Measurements from ENCODE around the gene SYNM. TPM values are rescaled to one million over a fixed set of nuclear protein-coding genes. Genes with fewer than 3 reads are reported as not detected.

The SYNM gene
- total RNA-seq, 1 experiment from 2014 or later, result 9.9 TPM

- DNase-seq (no peak), ATAC-seq (no peak)
- H3K27ac ChIP-seq (ENCODE audit: low read length), result no peak overlapping the region
- H3K79me2 ChIP-seq (ENCODE audit: low read length), result no peaks in the 10 kb centered on the region
- no peak overlapping the region for H3K4me2 ChIP-seq (ENCODE audit: low read length)
- intact Hi-C loops (cut with micrococcal nuclease), result no loop called here
- BruUV-seq (replicated peaks), result no TSS peak
- no peak overlapping the region for H3K4me3 ChIP-seq (ENCODE audit: low read length)
- H3K9me3 ChIP-seq (ENCODE audit: low read length), result no peaks in the 10 kb centered on the region
- no peaks in the 10 kb centered on the region for H3K4me1 ChIP-seq (ENCODE audit: insufficient read depth, low read length)
- no peaks in the 10 kb centered on the region for H3K27me3 ChIP-seq (ENCODE audit: low read length)
- no peaks in the 10 kb centered on the region for H3F3A ChIP-seq (ENCODE audit: low read length, unreplicated experiment)
- TF ChIP-seq CTCF (conservative IDR thresholded peaks at IDR 0.05; ENCODE audit: low read depth, low read length), result no peak
- no peak for TF ChIP-seq EZH2phosphoT487 (IDR thresholded peaks at IDR 0.05; ENCODE audit: borderline replicate concordance, low read length)
- no peak for TF ChIP-seq EZH2 (IDR thresholded peaks at IDR 0.05; ENCODE audit: low read length, unreplicated experiment)
- CTCF ChIA-PET, result no interaction called here
- H4K20me1 ChIP-seq (ENCODE audit: low read length), result no peaks in the 10 kb centered on the region
- no peak overlapping the region for H2AFZ ChIP-seq (ENCODE audit: low read length)
- H3K36me3 ChIP-seq (ENCODE audit: low read depth, low read length), result peaks cover 5% of the 10 kb centered on the region; the same call in 1 of the 2 replicates
- H3K9me2 ChIP-seq (replicated peaks; ENCODE audit: low read length), result no peaks in the 10 kb centered on the region
- POLR2A ChIA-PET (ENCODE audit: unreplicated experiment), result no interaction called here
- no peak overlapping the region for H3K9ac ChIP-seq (ENCODE audit: low read length)
Measured at GRCh38 chr15:99164119-99164518, 59.2 kb downstream of the SYNM start.

GRCh38 chr15:99165020-99165790 is 60.3 kb downstream of the SYNM start:
- H3K79me2 ChIP-seq (ENCODE audit: low read length), result no peaks in the 10 kb centered on the region
- H3F3A ChIP-seq (ENCODE audit: low read length, unreplicated experiment), result no peaks in the 10 kb centered on the region
- ChIA-PET CTCF (no interaction called here), POLR2A (ENCODE audit: unreplicated experiment) (no interaction called here)
- H4K20me1 ChIP-seq (ENCODE audit: low read length), result no peaks in the 10 kb centered on the region
- no peaks in the 10 kb centered on the region for H3K9me3 ChIP-seq (ENCODE audit: low read length)
- peaks cover 5% of the 10 kb centered on the region; the same call in 1 of the 2 replicates for H3K36me3 ChIP-seq (ENCODE audit: low read depth, low read length)
- no peak overlapping the region for H3K4me3 ChIP-seq (ENCODE audit: low read length)
- H3K27me3 ChIP-seq (ENCODE audit: low read length), result no peaks in the 10 kb centered on the region
- no TSS peak for BruUV-seq (replicated peaks)
- intact Hi-C loops (cut with micrococcal nuclease), result no loop called here
- no peak for ATAC-seq
- no peaks in the 10 kb centered on the region for H3K9me2 ChIP-seq (replicated peaks; ENCODE audit: low read length)
- H3K4me2 ChIP-seq (ENCODE audit: low read length), result no peak overlapping the region
- TF ChIP-seq EZH2phosphoT487 (IDR thresholded peaks at IDR 0.05; ENCODE audit: borderline replicate concordance, low read length), result no peak
- no peak for TF ChIP-seq CTCF (conservative IDR thresholded peaks at IDR 0.05; ENCODE audit: low read depth, low read length)
- TF ChIP-seq EZH2 (IDR thresholded peaks at IDR 0.05; ENCODE audit: low read length, unreplicated experiment), result no peak
- DNase-seq, result no peak
- H2AFZ ChIP-seq (ENCODE audit: low read length), result no peak overlapping the region
- H3K4me1 ChIP-seq (ENCODE audit: insufficient read depth, low read length), result no peaks in the 10 kb centered on the region
- no peak overlapping the region for H3K9ac ChIP-seq (ENCODE audit: low read length)
- H3K27ac ChIP-seq (ENCODE audit: low read length), result no peak overlapping the region

- TF ChIP-seq EZH2phosphoT487 (IDR thresholded peaks at IDR 0.05; ENCODE audit: borderline replicate concordance, low read length), result no peak
Measured at GRCh38 chr15:99165956-99166689, 61.2 kb downstream of the SYNM start.

More at GRCh38 chr15:99165956-99166689, 61.2 kb downstream of the SYNM start:
- no peaks in the 10 kb centered on the region for H3F3A ChIP-seq (ENCODE audit: low read length, unreplicated experiment)
- no peak overlapping the region for H3K4me2 ChIP-seq (ENCODE audit: low read length)
- no peak overlapping the region for H2AFZ ChIP-seq (ENCODE audit: low read length)
- intact Hi-C loops (cut with micrococcal nuclease), result no loop called here
- H3K4me1 ChIP-seq (ENCODE audit: insufficient read depth, low read length), result no peaks in the 10 kb centered on the region
- H4K20me1 ChIP-seq (ENCODE audit: low read length), result no peaks in the 10 kb centered on the region
- no peak overlapping the region for H3K9ac ChIP-seq (ENCODE audit: low read length)
- ATAC-seq (no peak), DNase-seq (no peak)
- CTCF ChIA-PET, result no interaction called here
- peaks cover 5% of the 10 kb centered on the region; the same call in 1 of the 2 replicates for H3K36me3 ChIP-seq (ENCODE audit: low read depth, low read length)
- BruUV-seq (replicated peaks), result no TSS peak
- no peaks in the 10 kb centered on the region for H3K9me2 ChIP-seq (replicated peaks; ENCODE audit: low read length)
- H3K4me3 ChIP-seq (ENCODE audit: low read length), result no peak overlapping the region
- H3K27me3 ChIP-seq (ENCODE audit: low read length), result no peaks in the 10 kb centered on the region
- H3K27ac ChIP-seq (ENCODE audit: low read length), result no peak overlapping the region
- no peaks in the 10 kb centered on the region for H3K79me2 ChIP-seq (ENCODE audit: low read length)
- no peaks in the 10 kb centered on the region for H3K9me3 ChIP-seq (ENCODE audit: low read length)
- POLR2A ChIA-PET (ENCODE audit: unreplicated experiment), result no interaction called here
